NCI-H345 (cell line): ENCODE data around the gene KIF24.
"Not testable (repeated sequence)": the region's sequence is repeated elsewhere in the genome, so short reads cannot be mapped to it uniquely, and the experiment has no call there.

Experiments
- DNase-seq: peaks from one replicate; lab custom pipeline; 2025; lab: John Stamatoyannopoulos, UW

Gene KIF24

DNA sequence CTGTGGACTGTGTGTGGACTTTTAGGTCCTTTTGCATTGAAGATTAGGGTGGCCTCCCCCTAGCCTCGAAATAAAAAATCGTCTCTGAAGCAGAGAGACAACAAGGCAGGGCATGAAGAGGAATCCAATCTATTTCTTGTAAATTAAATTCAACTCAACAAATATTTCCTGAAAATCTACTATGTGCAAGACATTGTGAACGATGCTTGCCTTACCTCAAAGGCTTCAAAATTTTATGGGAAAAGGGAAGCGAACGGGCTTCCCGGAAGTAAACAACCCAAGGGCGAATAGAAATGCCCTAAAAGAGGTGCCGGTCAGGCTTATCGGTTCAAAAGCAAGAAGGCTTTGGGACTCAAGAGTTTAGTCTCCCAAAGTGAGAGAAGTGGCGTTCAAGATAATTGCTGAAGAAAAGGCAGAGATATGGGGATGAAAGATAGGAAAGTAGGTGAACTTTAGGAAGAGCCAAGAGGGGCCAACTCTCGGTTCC lies 525 bp downstream of the KIF24 start:
- peak; percentile 62 for DNase-seq

DNA sequence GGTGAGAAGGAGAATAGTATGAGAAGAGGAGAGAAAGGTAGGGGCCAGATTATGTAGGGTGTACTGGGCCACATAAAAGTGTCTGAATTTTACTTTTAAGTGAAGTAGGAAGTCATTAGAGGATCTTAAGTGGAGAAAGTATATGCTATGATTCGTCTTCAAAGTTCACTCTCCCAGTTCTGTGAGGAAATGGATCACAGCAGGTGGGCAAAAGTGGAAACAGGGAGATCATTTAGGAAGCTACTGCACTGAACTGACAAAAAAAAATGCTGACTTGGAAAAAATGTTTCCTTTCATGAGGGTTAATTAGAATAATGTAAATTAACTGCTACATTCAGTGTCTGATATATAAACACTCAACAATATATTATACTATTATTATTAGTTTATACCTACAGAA lies 2.4 kb downstream of the KIF24 start:
- DNase-seq = no peak

DNA sequence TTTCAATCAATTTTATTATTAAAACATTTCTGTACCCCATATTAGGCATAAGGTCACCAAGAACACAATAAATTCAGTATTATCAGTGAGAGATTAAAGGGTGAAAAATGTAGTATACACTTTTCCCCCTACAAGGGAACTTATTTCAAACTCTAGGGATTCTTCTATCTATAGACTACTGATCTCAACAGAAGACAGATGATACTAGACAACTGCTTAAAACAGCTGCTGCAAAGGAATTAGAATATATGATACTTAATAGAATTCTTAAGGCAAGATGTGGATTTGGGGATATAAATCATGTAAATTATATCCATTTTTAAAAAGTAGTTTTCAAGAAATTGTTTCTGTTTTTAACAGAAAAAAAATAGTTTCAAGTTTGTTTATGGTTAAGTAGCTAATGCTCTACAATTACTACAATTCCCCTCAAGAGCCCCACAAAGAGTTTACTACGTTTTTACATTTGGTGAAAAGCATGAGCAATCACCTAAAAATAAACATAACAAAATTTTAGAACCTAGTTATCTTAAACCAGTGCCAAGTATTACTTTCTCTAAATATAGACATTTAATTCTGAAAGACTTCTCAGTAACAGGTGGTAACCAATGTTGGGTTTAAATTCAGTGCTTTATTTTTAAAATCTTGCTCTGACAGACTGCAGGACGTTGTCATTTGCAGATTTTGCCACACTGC lies 6.0 kb downstream of the KIF24 start:
- DNase-seq = no peak

DNA sequence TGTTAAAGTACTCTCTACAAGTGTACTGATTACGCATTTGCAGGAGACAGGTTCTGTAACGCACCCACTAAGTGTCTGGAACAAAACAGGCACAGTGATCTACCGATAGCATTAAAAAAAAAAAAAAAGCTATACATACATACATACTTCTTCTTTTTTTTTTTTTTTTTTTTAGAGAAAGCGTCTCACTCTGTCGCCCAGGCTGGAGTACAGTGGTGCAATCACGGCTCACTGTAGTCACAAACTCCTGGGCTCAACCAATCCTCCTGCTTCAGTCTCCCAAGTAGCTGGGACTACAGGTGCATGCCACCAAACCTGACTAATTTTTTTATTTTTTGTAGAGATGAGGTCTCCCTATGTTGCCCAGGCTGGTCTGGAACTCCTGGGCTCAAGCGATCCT lies 7.6 kb downstream of the KIF24 start:
- no peak for DNase-seq

DNA sequence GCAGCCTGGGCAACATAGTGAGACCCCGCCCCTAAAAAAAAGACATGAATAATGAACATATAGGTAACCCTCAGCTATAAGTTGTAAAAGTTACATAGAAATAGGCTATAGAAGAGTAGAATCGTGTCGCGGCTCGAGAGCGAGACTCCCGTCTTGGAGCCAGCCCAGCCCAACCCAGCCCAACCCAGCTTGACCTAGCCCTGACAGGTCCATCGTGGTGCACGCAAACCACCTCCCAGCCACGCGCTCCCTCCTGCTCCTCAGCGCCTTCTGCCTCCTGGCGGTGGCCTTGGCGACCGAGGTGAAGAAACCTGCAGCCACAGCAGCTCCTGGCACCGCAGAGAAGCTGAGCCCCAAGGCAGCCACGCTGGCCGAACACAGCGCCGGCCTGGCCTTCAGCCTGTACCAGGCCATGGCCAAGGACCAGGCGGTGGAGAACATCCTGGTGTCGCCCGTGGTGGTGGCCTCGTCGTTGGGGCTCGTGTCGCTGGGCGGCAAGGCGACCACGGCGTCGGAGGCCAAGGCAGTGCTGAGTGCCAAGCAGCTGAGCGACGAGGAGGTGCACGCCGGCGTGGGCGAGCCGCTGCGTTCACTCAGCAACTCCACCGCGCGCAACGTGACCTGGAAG lies 10.8 kb downstream of the KIF24 start:
- DNase-seq = no peak

DNA sequence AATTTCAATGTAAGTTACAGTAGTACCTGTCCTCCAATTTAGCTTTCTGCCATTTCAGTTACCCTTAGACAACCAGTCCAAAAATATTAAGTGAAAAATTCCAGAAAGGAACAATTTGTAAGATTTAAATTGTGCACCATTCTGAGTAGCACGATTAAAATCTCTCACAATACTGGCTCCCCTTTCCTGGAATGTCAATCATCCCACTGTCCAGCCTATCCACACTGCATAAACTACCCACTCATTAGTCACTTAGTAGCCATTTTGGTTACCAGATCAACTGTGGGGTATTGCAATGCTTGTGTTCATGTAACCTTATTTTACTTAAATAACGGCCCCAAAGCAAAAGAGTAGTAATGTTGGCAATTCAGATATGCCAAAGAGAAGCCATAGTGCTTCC lies 11.6 kb downstream of the KIF24 start:
- DNase-seq = no peak

DNA sequence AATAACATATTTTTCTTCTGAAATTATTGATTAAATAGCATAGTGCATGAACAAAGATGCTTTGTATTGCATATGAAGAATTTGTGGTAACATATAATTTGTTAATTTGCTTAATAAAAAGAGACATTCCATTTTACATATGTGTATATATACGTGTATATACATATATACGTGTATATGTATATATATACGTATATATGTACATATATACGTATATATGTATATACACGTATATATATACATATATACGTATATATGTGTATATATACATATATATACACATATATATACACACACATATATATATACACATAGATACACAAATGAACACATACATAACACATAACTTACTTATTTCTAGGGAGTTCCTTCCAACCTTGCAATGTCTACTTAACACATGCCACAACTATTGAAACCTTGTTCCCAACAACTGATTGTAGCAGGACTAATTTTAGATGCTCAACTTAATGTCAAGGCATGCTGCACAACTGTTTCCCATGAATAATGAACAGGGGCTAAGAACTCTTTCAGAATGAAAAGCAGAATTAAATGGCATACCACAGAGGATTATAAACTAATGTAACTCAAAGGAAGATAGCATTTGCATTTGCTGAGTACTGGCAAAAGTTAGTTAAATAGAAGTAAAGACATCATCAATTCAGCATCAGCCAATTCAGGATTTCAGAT lies 17.4 kb downstream of the KIF24 start:
- no peak for DNase-seq

DNA sequence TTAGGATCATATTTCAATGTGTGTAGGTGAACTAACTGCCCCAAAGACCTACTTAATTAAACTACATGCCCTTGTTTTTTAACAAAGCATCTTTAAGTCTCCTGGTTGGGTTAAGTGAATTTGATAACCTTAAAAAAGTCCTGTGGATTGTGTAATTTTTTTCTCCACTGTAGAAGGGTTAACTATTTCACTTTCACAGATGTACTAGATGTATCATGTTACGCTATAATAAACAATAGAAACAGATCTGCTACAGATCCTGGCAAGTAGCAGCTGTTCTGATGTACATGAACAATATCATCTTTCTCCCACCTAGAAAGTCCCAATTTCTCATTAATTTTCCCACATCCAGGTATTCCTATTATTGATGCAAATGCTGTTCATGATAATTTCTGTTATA lies 18.9 kb downstream of the KIF24 start:
- DNase-seq = no peak

DNA sequence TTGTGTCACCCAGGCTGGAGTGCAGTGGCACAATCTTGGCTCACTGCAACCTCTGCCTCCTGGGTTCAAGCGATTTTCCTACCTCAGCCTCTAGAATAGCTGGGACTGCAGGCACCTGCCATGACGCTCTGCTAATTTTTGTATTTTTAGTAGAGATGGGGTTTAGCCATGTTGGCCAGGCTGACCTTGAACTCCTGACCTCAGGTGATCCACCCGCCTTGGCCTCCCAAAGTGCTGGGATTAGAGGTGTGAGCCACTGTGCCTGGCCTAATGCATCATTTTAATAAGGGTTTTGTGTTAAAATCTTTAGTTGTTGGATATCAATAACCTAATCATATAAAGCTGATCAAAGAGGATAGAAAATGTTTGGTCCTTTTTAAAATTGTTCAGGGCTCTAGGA lies 20.8 kb downstream of the KIF24 start:
- DNase-seq = not testable (repeated sequence)

DNA sequence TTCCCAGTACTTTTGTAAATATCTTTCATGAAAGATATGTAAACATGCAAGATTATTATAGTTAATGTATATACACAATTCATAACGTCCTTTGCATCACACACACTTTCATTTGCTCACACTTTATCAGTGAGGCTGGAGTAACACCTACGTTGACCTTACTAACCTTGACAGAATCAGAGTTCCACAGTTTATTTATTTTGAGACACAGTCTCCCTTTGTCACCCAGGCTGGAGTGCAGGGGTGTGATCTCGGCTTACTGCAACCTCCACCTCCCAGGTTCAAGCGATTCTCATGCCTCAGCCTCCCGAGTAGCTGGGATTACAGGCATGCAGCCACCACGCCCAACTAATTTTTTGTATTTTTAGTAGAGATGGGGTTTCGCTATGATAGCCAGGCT lies 28.0 kb downstream of the KIF24 start:
- DNase-seq = not testable (repeated sequence)

DNA sequence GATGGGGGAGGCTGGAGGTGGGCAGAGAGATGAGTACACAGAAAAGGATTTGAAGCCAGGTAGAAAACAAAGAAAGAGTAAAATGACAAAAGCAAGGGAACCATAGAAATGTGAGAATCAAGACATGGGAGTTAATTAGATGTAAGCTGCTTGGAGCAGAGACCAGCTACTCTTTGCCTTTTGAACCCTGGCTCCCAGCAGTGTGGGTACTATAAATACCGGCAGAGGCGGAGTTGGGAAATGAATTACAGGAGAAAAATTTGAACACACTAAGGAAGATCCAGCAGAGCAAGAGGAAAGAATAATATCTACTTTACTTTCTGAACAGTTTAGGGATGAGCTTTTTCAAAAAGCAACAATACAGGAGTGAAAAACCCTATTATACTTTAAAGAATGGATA lies 36.5 kb downstream of the KIF24 start:
- no peak for DNase-seq

DNA sequence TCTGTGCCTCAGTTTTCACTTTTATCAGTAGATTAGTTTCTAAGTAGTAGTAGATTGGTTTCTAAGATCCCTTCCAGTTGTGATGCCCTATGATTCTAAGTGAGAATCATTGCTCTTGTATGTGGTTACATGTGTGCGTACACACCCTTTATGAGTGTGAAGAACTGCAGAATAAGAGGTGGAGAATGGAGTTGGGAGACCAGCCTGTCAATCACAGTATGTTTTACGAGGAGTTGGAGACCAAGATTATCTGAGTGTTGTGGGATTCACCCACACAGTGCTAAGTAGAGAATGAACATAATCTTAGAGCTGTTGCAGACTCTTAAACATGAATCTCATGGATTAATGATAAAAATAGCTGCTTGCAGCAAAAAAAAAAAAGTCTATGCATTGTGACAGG lies 37.6 kb downstream of the KIF24 start:
- DNase-seq = no peak

DNA sequence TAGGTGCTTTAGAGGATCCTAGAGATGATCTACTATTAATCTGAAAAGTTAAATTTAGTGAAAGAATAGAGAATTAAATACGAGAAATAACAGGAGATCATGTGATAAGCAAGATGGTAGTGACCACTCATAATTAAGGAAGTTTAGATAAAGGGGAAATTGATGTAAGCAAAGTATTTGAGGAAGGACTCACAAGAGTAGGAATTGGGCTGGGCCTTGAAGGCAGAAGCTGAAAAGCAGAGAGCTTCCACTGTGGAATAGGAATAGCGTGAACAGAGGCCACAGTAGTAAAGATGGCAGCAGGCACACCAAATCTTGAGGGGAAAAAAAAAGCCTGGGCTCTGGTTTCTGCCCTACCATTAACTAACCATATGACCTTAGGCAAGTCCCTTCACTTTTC lies 38.0 kb downstream of the KIF24 start:
- DNase-seq = no peak

DNA sequence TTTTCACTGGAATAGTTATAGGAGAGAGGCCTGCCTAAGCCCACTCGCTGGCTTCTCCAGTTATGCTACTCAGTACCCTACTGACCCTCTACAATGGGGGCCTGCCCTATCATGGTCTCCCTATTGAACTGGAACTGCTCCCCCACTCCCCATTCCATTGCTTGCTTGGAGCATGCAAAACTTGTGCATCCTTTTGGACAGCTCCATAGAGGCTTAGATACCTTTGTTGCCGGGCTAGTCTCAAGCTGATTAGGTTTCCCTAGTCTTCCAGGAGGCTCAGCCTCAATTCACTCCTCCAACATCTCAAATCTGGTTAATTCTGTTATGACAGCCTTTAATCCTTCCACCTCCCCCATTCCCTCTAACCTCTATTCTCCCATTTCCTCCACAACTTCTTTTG lies 39.9 kb downstream of the KIF24 start:
- DNase-seq = no peak

DNA sequence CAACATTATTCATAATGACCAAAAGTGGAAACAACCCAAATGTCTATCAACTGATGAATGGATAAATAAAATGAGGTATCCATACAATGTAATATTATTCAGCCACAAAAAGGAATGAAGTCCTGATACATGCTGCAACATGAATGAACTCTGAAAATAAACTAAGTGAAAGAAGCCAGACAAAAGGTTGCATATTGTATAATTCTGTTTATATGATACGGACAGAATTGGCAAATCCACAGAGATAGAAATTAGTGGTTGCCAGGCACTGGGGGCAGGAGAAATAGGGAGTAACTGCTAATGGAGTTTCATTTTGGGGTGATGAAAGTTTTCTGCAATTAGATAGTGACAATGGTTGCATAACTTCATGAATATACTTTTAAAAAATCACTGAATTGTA lies 47.0 kb downstream of the KIF24 start:
- no peak for DNase-seq

DNA sequence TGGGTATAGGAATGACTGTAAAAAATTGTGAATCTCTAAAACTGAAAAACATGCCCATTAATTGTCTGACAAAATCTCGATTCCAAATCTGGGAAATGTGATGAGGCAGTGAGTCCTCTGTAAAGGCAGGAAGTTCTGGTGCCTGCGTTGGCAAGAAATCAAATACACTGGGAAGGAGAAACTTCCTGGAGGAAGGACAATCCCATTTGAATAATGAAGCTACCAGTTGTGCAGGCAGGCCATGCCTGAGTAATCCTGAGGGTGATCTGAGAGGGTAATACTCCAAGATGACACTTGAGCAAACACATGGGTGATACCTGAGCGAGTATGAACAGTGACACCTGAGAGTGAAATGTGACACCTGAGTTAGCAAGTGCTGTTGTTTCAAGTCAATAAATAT lies 49.7 kb downstream of the KIF24 start:
- DNase-seq = peak; percentile 70
